IPS-11a (cell line): ENCODE measurements around the gene VPS39.

Source experiments
- H3K4me3 ChIP-seq: one replicate; pipeline ENCODE4 v1.5.1; 2013; ENCODE audit warnings: low read depth, low read length, control low read depth

The VPS39 gene

GRCh38 chr15:42199126-42199525 is 9.0 kb downstream of the VPS39 start:
- H3K4me3 ChIP-seq = no peak overlapping the region

- no peak overlapping the region for H3K4me3 ChIP-seq
These were observed 9.6 kb downstream of the VPS39 start for GRCh38 chr15:42198516-42198915.

- no peak overlapping the region for H3K4me3 ChIP-seq
These were observed 13.6 kb downstream of the VPS39 start for GRCh38 chr15:42194513-42194912.

- H3K4me3 ChIP-seq = no peak overlapping the region
These were observed 14.7 kb downstream of the VPS39 start for GRCh38 chr15:42193383-42193782.

- no peak overlapping the region for H3K4me3 ChIP-seq
These were observed 16.3 kb downstream of the VPS39 start for GRCh38 chr15:42191610-42192346.

GRCh38 chr15:42190370-42190769 is 17.7 kb downstream of the VPS39 start:
- H3K4me3 ChIP-seq = no peak overlapping the region

- no peak overlapping the region for H3K4me3 ChIP-seq
These were observed 22.3 kb downstream of the VPS39 start for GRCh38 chr15:42185801-42186200.

GRCh38 chr15:42184736-42185135 is 23.4 kb downstream of the VPS39 start:
- H3K4me3 ChIP-seq = no peak overlapping the region

- no peak overlapping the region for H3K4me3 ChIP-seq
These were observed 23.8 kb downstream of the VPS39 start for GRCh38 chr15:42184296-42184695.

- H3K4me3 ChIP-seq = no peak overlapping the region
These were observed 25.1 kb downstream of the VPS39 start for GRCh38 chr15:42182961-42183360.

GRCh38 chr15:42182328-42182886 is 25.7 kb downstream of the VPS39 start:
- no peak overlapping the region for H3K4me3 ChIP-seq

- no peak overlapping the region for H3K4me3 ChIP-seq
These were observed 30.0 kb downstream of the VPS39 start for GRCh38 chr15:42178056-42178455.

- H3K4me3 ChIP-seq = no peak overlapping the region
These were observed 32.4 kb downstream of the VPS39 start for GRCh38 chr15:42175671-42176070.

GRCh38 chr15:42172475-42172874 is 35.6 kb downstream of the VPS39 start:
- H3K4me3 ChIP-seq = no peak overlapping the region

GRCh38 chr15:42171795-42172194 is 36.3 kb downstream of the VPS39 start:
- H3K4me3 ChIP-seq = no peak overlapping the region

GRCh38 chr15:42171122-42171521 is 37.0 kb downstream of the VPS39 start:
- no peak overlapping the region for H3K4me3 ChIP-seq

GRCh38 chr15:42166225-42166940 is 41.7 kb downstream of the VPS39 start:
- no peak overlapping the region for H3K4me3 ChIP-seq

- no peak overlapping the region for H3K4me3 ChIP-seq
These were observed 43.0 kb downstream of the VPS39 start for GRCh38 chr15:42165106-42165505.

- H3K4me3 ChIP-seq = no peak overlapping the region
These were observed 44.1 kb downstream of the VPS39 start for GRCh38 chr15:42163947-42164550.

GRCh38 chr15:42163291-42163690 is 44.8 kb downstream of the VPS39 start:
- H3K4me3 ChIP-seq = no peak overlapping the region

GRCh38 chr15:42160136-42160535 is 48.0 kb downstream of the VPS39 start:
- no peak overlapping the region for H3K4me3 ChIP-seq
